ENCODE results near the gene GCK. TPM values are rescaled to one million over a fixed set of nuclear protein-coding genes. Genes with fewer than 3 reads are reported as not detected.

Gene GCK
- total RNA-seq, 2 experiments from 2014 or later, result 0.53 to 1.3 TPM

Other genes with a start within 250 kb of the GCK start
- not detected for gene SPDYE1, start 191.5 kb downstream of the GCK start, total RNA-seq
- gene DBNL, start 144.7 kb downstream of the GCK start, total RNA-seq, result 100 to 1,000 TPM; 106 to 117 TPM
- not detected for gene PGAM2, start 123.9 kb downstream of the GCK start, total RNA-seq
- gene POLM, start 106.9 kb downstream of the GCK start, total RNA-seq, result 10 to 100 TPM; 27.0 to 29.9 TPM
- gene AEBP1, start 85.1 kb downstream of the GCK start, total RNA-seq, result 10 to 100 TPM; 18.2 to 18.3 TPM
- 100 to 1,000 TPM; 250 to 347 TPM for gene POLD2, start 65.9 kb downstream of the GCK start, total RNA-seq
- gene MYL7, start 48.1 kb downstream of the GCK start, total RNA-seq, result not detected
- gene YKT6, start 11.5 kb upstream of the GCK start, total RNA-seq, result 10 to 100 TPM; 51.0 to 51.3 TPM
- gene CAMK2B, start 136.2 kb upstream of the GCK start, total RNA-seq, result 1 to 10 TPM; 1.1 to 1.8 TPM